MCF 10A (cell line): ENCODE measurements around the gene DCDC2. TPM values are rescaled to one million over a fixed set of nuclear protein-coding genes. Genes with fewer than 3 reads are reported as not detected.
A peak's percentile ranks its signal among the peaks of the same experiment; 100 is the strongest.
"Not testable (repeated sequence)": the region's sequence is repeated elsewhere in the genome, so short reads cannot be mapped to it uniquely, and the experiment has no call there.

Experiments
- BruUV-seq: library from RNA; stranded (reverse); fragments of 400-500 nt; replicated peaks from 2 replicates; lab custom pipeline; 2021; lab: Mats Ljungman, UMichigan
- CTCF ChIA-PET: fragments of 300-600 bp; sonication (Branson Sonifier 250); formaldehyde crosslinking; extraction: SDS; loops from one replicate; lab custom pipeline; 2021; ENCODE audit warnings: antibody characterized with exemption, inconsistent platforms; lab: Yijun Ruan, JAX
- POLR2A ChIA-PET: fragments of 300-600, 350-650 bp; sonication (Branson Sonifier 250); formaldehyde crosslinking; extraction: SDS; loops from one replicate; lab custom pipeline; 2020; ENCODE audit warnings: antibody characterized with exemption, inconsistent platforms; lab: Yijun Ruan, JAX
- DNase-seq: peaks from one replicate; pipeline ENCODE4 v3.0.0-alpha.2; 2018; ENCODE audit not compliant: unreplicated experiment
- H3K27ac Mint-ChIP-seq: one replicate; pipeline ENCODE4 v1.8.0; 2022; ENCODE audit warnings: mild to moderate bottlenecking, low read depth, mixed read lengths; ENCODE audit not compliant: unreplicated experiment
- H3K27me3 Mint-ChIP-seq: one replicate; pipeline ENCODE4 v1.8.0; 2022; ENCODE audit warnings: mixed read lengths; ENCODE audit not compliant: insufficient read depth, unreplicated experiment
- H3K36me3 Mint-ChIP-seq: one replicate; pipeline ENCODE4 v1.8.0; 2022; ENCODE audit warnings: mild to moderate bottlenecking, moderate library complexity, mixed read lengths; ENCODE audit not compliant: insufficient read depth, unreplicated experiment
- H3K4me1 Mint-ChIP-seq: one replicate; pipeline ENCODE4 v1.8.0; 2022; ENCODE audit warnings: mixed read lengths; ENCODE audit not compliant: insufficient read depth, unreplicated experiment
- H3K4me3 Mint-ChIP-seq: one replicate; pipeline ENCODE4 v1.8.0; 2022; ENCODE audit warnings: mild to moderate bottlenecking, moderate library complexity, mixed read lengths; ENCODE audit not compliant: unreplicated experiment
- H3K9me3 Mint-ChIP-seq: one replicate; pipeline ENCODE4 v1.8.0; 2022; ENCODE audit warnings: mixed read lengths; ENCODE audit not compliant: unreplicated experiment
- CTCF ChIP-seq: fragments of 200-600 bp; IDR thresholded peaks from one replicate; pipeline ENCODE4 v1.8.0; 2022; ENCODE audit warnings: antibody characterized with exemption, mild to moderate bottlenecking; ENCODE audit not compliant: unreplicated experiment
- intact Hi-C: fragments of 100-400 bp; cut with micrococcal nuclease; formaldehyde crosslinking; loops from 2 replicates; pipeline ENCODE4 v1.14.1; 2022
- total RNA-seq: library from RNA; stranded (reverse); gene quantifications from 2 replicates; pipeline ENCODE4 v1.2.3, GENCODE V29; 2022

Gene DCDC2
- total RNA-seq, 1 experiment from 2014 or later: not detected

- CTCF ChIA-PET: interaction anchor here (0.6 to 2.1 kb wide), 5 partner anchors 15 to 167 kb away, joined by 3 to 13 read pairs (median 4); no protein-coding TSS in a partner anchor
- peak; percentile 38 for DNase-seq
- Mint-ChIP-seq H3K36me3 (peaks cover 6% of the 10 kb centered on the region), H3K4me1 (peaks cover 10% of the 10 kb centered on the region), H3K27ac (no peak overlapping the region), H3K27me3 (no peaks in the 10 kb centered on the region), H3K4me3 (no peak overlapping the region), H3K9me3 (peaks cover 19% of the 10 kb centered on the region)
- POLR2A ChIA-PET: interaction anchor here (0.9 kb wide), 1 partner anchor 30 kb away, joined by 4 read pairs; no protein-coding TSS in a partner anchor
- intact Hi-C loops: no loop called here
- BruUV-seq: no TSS peak
- no peak for TF ChIP-seq CTCF
Observed at GRCh38 chr6:24313251-24314141, 44.4 kb downstream of the DCDC2 start.

GRCh38 chr6:24311775-24312174 is 46.1 kb downstream of the DCDC2 start:
- H3K27me3 Mint-ChIP-seq, H3K4me3 Mint-ChIP-seq, CTCF ChIA-PET, H3K27ac Mint-ChIP-seq, DNase-seq, intact Hi-C loops, BruUV-seq, H3K36me3 Mint-ChIP-seq: not testable (repeated sequence)
- Mint-ChIP-seq H3K4me1 (peaks cover 10% of the 10 kb centered on the region), H3K9me3 (peaks cover 19% of the 10 kb centered on the region)
- POLR2A ChIA-PET: interaction anchor here (1.0 kb wide), 1 partner anchor 20 kb away, joined by 3 read pairs; no protein-coding TSS in a partner anchor

GRCh38 chr6:24307881-24308280 is 50.0 kb downstream of the DCDC2 start:
- no peaks in the 10 kb centered on the region for H3K27me3 Mint-ChIP-seq
- no peaks in the 10 kb centered on the region for H3K4me1 Mint-ChIP-seq
- no TSS peak for BruUV-seq
- TF ChIP-seq CTCF: no peak
- H3K4me3 Mint-ChIP-seq: no peak overlapping the region
- H3K27ac Mint-ChIP-seq: no peak overlapping the region
- H3K9me3 Mint-ChIP-seq: peaks cover 19% of the 10 kb centered on the region
- ChIA-PET CTCF (interaction anchor here (1.0 kb wide), 2 partner anchors 25 to 80 kb away, joined by 3 to 5 read pairs; no protein-coding TSS in a partner anchor), POLR2A (interaction anchor here (1.0 kb wide), 1 partner anchor 24 kb away, joined by 4 read pairs; no protein-coding TSS in a partner anchor)
- DNase-seq: no peak
- no peaks in the 10 kb centered on the region for H3K36me3 Mint-ChIP-seq
- intact Hi-C loops: no loop called here

- intact Hi-C loops: no loop called here
- Mint-ChIP-seq H3K27me3 (no peaks in the 10 kb centered on the region), H3K36me3 (no peaks in the 10 kb centered on the region), H3K27ac (no peak overlapping the region), H3K9me3 (peaks cover 16% of the 10 kb centered on the region), H3K4me1 (no peaks in the 10 kb centered on the region), H3K4me3 (no peak overlapping the region)
- no peak for DNase-seq
- POLR2A ChIA-PET: no interaction called here
- CTCF ChIA-PET: no interaction called here
- no peak for TF ChIP-seq CTCF
- no TSS peak for BruUV-seq
Observed at GRCh38 chr6:24306936-24307335, 50.9 kb downstream of the DCDC2 start.
